CD1c-positive myeloid dendritic cell (primary cell): ENCODE results near the gene TWSG1.

Experiments
- DNase-seq: peaks from one replicate; pipeline ENCODE4 v3.0.0-alpha.2; 2016; ENCODE audit errors: extremely low spot score

Gene TWSG1

GRCh38 chr18:9334329-9334972 lies at the start of gene TWSG1:
Gene TWSG1 (plus strand): TSS chr18:9334773. CDS start chr18:9337230, 2,457 bp downstream.
- peak; percentile 90 for DNase-seq

DNA sequence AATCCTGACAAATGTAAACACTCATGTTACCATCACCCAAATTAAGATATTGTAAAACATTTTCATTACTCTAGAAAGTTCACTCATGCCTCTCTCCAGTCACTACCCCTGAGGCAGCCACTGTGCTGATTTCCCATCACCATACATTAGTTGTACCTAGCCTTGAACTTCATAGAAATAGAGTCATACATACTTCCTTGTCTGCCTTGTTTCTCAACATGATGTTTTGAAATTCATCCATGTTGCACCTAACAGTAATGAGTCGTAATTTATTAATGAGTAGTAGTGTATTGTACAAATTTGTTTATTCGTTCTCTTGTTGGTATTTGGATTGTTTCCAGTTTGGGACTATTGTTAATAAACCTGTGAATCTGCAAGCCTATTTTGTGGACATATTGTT lies 49.0 kb upstream of the TWSG1 start:
- no peak for DNase-seq

GRCh38 chr18:9287036-9287435 lies 47.5 kb upstream of the TWSG1 start:
- DNase-seq: no peak

DNA sequence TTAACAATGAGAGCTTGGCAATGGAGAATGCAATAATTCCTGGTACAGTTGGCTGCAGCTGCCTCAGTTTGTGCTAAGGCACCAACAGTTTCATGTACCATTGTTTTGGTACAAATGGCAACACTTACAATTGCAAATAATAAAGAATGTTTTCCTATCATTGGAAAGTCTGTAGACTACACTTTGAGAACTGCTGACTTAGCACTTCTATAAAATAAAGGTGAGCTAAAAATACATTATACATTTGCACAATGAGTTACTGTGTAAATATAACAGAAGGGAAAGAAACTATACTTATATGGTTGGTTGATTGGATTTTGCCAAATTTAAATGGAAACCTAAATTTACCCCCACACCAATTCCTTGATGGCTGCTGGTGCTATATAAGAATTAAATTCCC lies 44.9 kb upstream of the TWSG1 start:
- no peak for DNase-seq

- DNase-seq: no peak
These were observed 44.4 kb upstream of the TWSG1 start for GRCh38 chr18:9290156-9290555.

DNA sequence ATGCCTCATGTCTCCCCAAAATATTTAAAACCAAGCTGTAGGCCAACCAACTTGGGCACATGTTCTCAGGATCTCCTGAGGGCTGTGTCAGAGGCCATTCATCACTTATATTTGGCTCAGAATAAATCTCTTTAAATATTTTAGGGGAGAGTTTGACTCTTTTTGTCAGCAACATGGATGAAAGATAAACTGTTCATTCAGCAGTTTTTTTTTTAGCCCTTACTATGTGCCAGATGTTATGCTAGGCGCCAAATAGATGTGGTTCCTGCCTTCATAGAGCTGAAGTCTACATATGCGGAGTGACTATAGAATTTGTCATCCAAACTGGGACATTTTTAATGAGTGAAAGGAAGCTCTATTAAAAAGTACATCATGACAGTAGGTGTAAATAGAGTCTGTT lies 42.5 kb upstream of the TWSG1 start:
- no peak for DNase-seq

- no peak for DNase-seq
These were observed 40.6 kb upstream of the TWSG1 start for GRCh38 chr18:9293948-9294347.

GRCh38 chr18:9296233-9297006 lies 38.2 kb upstream of the TWSG1 start:
- no peak for DNase-seq

- no peak for DNase-seq
These were observed 37.6 kb upstream of the TWSG1 start for GRCh38 chr18:9297007-9297393.

DNA sequence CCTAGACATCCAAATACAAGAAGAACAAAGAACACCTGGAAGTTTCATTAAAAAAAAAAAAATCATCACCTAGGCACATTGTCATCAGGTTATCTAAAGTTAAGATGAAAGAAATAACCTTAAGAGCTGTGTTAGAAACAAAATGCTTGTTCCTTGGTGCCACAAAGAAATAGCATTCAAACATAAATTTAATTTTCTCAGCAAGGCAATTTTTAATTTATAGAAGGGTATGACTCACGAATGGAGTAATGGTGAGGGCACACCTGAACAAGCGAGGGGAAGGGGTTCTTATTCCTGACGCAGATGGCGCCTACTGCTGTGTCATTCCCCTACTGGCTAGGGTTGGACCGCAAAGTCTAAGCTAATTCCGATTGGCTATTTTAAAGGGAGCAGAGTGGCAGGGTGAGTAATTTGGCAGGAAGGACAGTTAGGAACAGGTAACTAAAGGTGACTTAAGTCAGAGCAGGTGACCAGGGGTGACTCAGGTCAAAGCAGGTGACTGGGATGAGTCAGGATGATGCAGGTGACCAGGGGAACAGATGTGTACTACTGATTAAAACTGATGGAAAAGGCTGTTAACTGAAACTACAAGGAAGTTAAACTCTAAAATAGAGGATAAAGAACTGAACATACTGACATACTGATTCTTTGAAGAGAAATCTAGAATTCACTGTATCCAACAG lies 30.0 kb upstream of the TWSG1 start:
- DNase-seq: no peak

GRCh38 chr18:9319333-9319732 lies 15.2 kb upstream of the TWSG1 start:
- no peak for DNase-seq

DNA sequence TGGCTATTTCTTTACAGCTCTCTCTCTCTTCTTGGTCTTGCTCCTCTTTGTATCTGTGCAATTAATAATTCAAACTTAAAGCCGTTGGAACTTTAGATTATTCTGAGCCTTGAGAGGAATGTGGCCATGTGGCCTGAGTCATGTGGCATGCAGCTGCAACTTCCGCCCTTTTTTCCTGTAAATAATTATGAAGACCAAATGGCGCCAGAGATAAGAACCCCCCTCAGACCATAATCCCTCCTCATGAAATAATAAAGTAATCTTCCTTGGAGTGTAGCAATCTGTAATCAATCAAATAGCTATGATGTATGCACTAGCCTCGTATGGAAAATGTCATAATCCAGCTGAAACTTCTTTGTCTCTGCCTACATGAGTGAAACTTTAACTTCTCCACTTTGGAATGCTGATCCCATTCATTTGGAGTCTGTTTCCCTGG lies 13.5 kb upstream of the TWSG1 start:
- no peak for DNase-seq

DNA sequence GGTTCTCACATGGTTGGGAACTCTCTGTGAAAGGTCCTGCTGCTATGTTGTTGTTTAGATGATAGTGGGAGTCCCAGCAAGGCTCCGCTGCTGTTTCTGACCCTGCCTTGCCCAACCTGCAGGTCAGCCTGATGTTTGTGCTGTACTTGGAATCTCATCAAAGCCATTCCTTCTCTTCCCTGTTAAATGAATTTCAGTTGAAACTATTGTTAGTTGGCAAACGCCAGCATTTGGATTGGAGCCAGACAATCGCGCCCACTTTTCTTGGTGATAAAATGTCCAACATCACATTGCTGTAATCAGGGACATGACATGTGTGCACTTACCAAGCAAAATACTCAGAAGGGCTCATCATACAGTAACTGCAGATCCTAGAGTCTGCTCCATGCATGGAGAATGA lies 12.8 kb upstream of the TWSG1 start:
- no peak for DNase-seq

GRCh38 chr18:9322744-9323143 lies 11.8 kb upstream of the TWSG1 start:
- DNase-seq: peak; percentile 6

DNA sequence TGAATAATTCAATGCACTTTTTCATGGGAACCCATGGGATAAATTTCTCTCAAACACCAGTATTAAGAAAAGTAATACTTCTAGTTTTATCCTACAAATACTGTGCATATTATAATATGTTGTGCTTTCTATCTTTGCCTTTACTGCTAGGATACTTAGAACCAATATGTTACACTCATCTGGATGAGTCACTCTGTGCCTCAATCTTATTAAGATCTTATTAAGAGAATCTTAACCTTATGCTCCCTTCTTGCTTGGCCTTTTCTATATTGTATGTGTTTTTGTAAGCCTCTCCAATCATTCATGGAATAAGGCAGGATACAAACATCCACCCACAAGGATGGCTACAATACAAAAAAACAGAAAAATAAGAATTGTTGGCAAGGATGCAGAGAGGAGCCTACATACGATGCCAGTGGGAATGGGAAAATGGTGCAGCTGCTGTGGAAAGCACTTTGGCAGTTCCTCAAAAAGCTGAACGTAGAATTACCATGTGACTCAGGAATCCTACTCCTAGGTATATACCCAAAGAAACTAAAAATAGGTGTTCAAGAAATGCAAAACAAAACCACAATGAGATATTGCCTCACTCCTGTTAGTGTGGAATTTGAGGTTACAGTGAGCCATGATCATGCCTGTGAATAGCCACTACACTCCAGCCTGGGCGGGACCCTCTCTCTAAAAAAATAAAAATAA lies 10.7 kb upstream of the TWSG1 start:
- DNase-seq: no peak

DNA sequence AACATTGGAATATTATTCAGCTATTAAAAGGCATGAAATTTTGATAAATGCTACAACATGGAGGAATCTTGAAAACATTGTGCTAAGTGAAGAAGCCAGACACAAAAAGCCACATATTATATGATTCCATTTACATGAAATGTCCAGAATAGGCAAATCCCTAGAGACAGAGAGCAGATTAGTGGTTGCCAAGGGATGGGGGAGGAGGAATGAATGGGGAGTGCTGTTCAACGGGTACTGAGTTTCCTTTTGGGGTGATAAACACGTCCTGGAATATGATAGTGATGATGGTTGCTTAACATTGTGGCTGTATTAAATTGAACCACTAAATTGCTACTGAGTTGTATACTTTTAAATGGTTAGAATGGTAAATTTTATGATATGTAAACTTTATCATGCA lies 8.9 kb upstream of the TWSG1 start:
- no peak for DNase-seq

DNA sequence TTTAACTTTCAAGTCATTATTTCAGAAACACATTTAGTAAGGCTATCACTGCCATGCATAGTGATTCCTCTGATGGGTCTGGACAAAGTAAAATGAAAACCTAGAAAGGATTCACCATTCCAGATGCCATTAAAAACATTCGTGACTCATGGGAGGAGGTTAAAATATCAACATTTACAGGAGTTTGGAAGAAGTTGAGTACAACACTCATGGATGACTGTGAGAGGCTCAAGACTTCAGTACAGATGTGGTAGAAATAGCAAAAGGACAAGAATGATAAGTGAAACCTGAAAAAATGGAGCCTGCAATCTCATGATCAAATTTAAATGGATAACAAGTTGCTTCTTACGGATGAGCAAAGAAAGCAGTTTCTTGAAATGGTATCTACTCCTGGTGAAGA lies 5.8 kb upstream of the TWSG1 start:
- DNase-seq: no peak

DNA sequence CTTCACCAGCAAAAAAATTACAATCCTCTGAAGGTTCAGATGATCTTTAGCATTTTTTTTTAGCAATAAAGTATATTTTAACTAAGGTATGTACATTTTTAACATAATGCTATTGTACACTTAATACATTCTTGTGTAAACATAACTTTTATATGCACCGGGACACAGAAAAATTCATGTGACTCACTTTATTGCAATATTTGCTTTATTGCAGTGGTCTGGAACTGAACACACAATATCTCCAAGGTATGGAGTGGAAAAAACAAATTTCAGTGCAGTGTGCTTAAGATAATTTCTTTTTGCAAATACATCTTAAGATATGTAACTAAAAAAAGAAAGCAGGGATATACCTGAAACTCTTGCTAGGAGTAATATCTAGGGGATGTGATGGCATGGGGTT lies 5.1 kb upstream of the TWSG1 start:
- no peak for DNase-seq

- DNase-seq: no peak
These were observed 4.2 kb upstream of the TWSG1 start for GRCh38 chr18:9330419-9330818.

- DNase-seq: peak; percentile 57
These were observed 888 bp upstream of the TWSG1 start for GRCh38 chr18:9333441-9334328.

DNA sequence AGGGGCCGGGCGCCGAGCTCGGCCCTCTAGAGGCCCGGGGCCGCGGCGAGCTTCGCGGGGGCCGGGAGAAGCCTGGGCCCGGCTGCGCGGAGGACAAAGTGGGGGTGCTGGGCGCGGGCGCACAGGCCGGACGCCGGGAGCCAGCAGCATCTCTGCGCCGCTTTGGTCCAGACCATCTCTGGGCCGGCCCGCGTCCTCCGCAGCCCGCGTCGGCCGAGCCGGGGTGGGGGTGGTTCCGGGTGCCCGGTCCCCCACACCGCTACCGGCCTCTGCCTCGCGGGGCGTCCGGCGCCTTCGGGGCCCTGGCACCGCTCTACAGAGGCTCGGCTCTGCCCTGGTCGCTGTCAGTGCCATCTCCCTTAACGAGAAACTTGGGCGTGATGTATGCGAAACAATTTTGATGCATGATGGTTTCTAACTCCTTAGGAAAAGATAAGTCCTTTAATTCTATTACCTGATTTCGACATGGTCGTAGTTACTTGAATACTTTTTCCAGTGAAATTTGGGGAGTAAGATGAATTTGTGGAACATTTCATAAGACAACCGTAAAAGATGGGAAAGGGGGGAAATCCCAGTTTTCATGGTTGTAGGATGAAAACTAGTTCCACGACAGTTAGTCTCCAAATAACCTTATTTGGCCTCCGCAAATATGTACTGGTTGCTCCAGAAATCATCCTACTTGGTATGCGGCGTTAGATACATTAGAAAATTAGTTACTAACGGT lies 562 bp downstream of the TWSG1 start:
- no peak for DNase-seq
